SK-N-MC (cell line): ENCODE results near the gene CD4.
"Not testable (repeated sequence)": the region's sequence is repeated elsewhere in the genome, so short reads cannot be mapped to it uniquely, and the experiment has no call there.

ENCODE experiments used
- DNase-seq: peaks from one replicate; pipeline ENCODE4 v3.0.0-alpha.2; 2011; ENCODE audit warnings: low read depth, low spot score
- H3K27ac ChIP-seq: fragments of 200-600 bp; sonication (generic); 2 replicates; pipeline ENCODE4 v1.5.1; 2016; ENCODE audit warnings: mixed run types
- H3K36me3 ChIP-seq: fragments of 200-600 bp; sonication (generic); 2 replicates; pipeline ENCODE4 v1.6.1; 2017; ENCODE audit warnings: antibody characterized with exemption, low read length, mixed read lengths; ENCODE audit not compliant: insufficient read depth
- H3K4me3 ChIP-seq: fragments of 200-600 bp; sonication (generic); 2 replicates; pipeline ENCODE4 v1.5.1; 2016
- H3K9ac ChIP-seq: fragments of 200-600 bp; sonication (generic); 2 replicates; pipeline ENCODE4 v1.8.0; 2017; ENCODE audit warnings: mixed run types, mixed read lengths; ENCODE audit not compliant: insufficient read length
- H3K9me3 ChIP-seq: fragments of 200-600 bp; sonication (generic); 2 replicates; pipeline ENCODE4 v1.6.1; 2017; ENCODE audit warnings: low read depth, mild to moderate bottlenecking, antibody characterized with exemption, low read length, moderate library complexity, mixed read lengths
- EZH2 ChIP-seq: fragments of 200-600 bp; sonication (generic); IDR thresholded peaks from one replicate; pipeline ENCODE4 v1.6.1; 2017; ENCODE audit warnings: antibody characterized with exemption
- FOXP2 ChIP-seq: optimal IDR thresholded peaks from 2 replicates; pipeline ENCODE3; 2011; ENCODE audit warnings: mild to moderate bottlenecking, moderate library complexity; ENCODE audit not compliant: insufficient read depth; ENCODE audit errors: extremely low read length, control extremely low read depth
- POLR2AphosphoS5 ChIP-seq: IDR thresholded peaks from 2 replicates; pipeline ENCODE4 v1.6.1; 2012; ENCODE audit warnings: mild to moderate bottlenecking, low read depth, low read length, borderline replicate concordance

CD4 gene

GRCh38 chr12:6866163-6866919 lies 77.0 kb downstream of the CD4 start:
- Histone ChIP-seq H3K36me3 (peaks cover 52% of the 10 kb centered on the region), H3K4me3 (peak overlapping the region; percentile 97), H3K9me3 (no peaks in the 10 kb centered on the region), H3K27ac (no peak overlapping the region), H3K9ac (no peak overlapping the region)
- no peak for DNase-seq
- no peak for TF ChIP-seq FOXP2
- no peak for TF ChIP-seq POLR2AphosphoS5
- no peak for TF ChIP-seq EZH2

- H3K4me3 ChIP-seq = peak overlapping the region; percentile 97
- peak overlapping the region; percentile 63 for H3K9ac ChIP-seq
- TF ChIP-seq EZH2 (no peak), POLR2AphosphoS5 (no peak; the same call in 1 of the 2 replicates), FOXP2 (no peak)
- no peaks in the 10 kb centered on the region for H3K9me3 ChIP-seq
- no peak for DNase-seq
- peaks cover 45% of the 10 kb centered on the region for H3K36me3 ChIP-seq
- H3K27ac ChIP-seq = no peak overlapping the region; the same call in 1 of the 2 replicates
Observed at GRCh38 chr12:6866920-6867412, 77.6 kb downstream of the CD4 start.

GRCh38 chr12:6867413-6868210 lies 78.3 kb downstream of the CD4 start, which contains the start of gene TPI1:
Gene TPI1, plus strand, starts transcription at chr12:6867531. Its CDS starts 36 bp downstream, at chr12:6867567.
- Histone ChIP-seq H3K4me3 (peak within 1 kb of the TSS; percentile 97), H3K27ac (peak within 1 kb of the TSS; percentile 88), H3K9me3 (no peaks in the 10 kb centered on the region), H3K36me3 (peaks cover 40% of the 10 kb centered on the region), H3K9ac (peak within 1 kb of the TSS; percentile 97)
- no peak for DNase-seq
- TF ChIP-seq FOXP2 (peak; percentile 25), POLR2AphosphoS5 (peak; percentile 98), EZH2 (no peak)

GRCh38 chr12:6868211-6869048 lies 79.1 kb downstream of the CD4 start:
- Histone ChIP-seq H3K4me3 (peak overlapping the region; percentile 97), H3K27ac (peak overlapping the region; percentile 88), H3K9me3 (no peaks in the 10 kb centered on the region), H3K9ac (peak overlapping the region; percentile 97), H3K36me3 (peaks cover 33% of the 10 kb centered on the region)
- no peak for DNase-seq
- TF ChIP-seq FOXP2 (no peak), POLR2AphosphoS5 (no peak; the same call in 1 of the 2 replicates), EZH2 (no peak)

- Histone ChIP-seq H3K9ac (no peak overlapping the region), H3K36me3 (peaks cover 26% of the 10 kb centered on the region), H3K27ac (no peak overlapping the region), H3K9me3 (no peaks in the 10 kb centered on the region), H3K4me3 (peak overlapping the region; percentile 97)
- TF ChIP-seq FOXP2 = no peak
- no peak for TF ChIP-seq POLR2AphosphoS5
- TF ChIP-seq EZH2 = no peak
- DNase-seq = no peak
Observed at GRCh38 chr12:6869049-6870021, 80.0 kb downstream of the CD4 start.

GRCh38 chr12:6870304-6870703 lies 81.0 kb downstream of the CD4 start:
- peak overlapping the region; percentile 42; the same call in 1 of the 2 replicates for H3K27ac ChIP-seq
- not testable (repeated sequence) for H3K4me3 ChIP-seq, H3K9ac ChIP-seq, DNase-seq, H3K9me3 ChIP-seq
- peaks cover 21% of the 10 kb centered on the region for H3K36me3 ChIP-seq
